RCC 7860 (cell line): Measurements from ENCODE around the gene LTB4R2.
"Not testable (repeated sequence)": the region's sequence is repeated elsewhere in the genome, so short reads cannot be mapped to it uniquely, and the experiment has no call there.

ENCODE experiments used
- DNase-seq: peaks from one replicate; pipeline ENCODE4 v3.0.0-alpha.2; 2015; ENCODE audit warnings: low spot score
- FAIRE-seq: peaks from 2 replicates; lab custom pipeline; 2012; peaks lifted over from hg19 to GRCh38; lab: Jason Lieb, UNC

Gene LTB4R2

GRCh38 chr14:24335461-24336171 is 25.7 kb downstream of the LTB4R2 start:
- no peak for DNase-seq
- no peak for FAIRE-seq

- FAIRE-seq (no peak), DNase-seq (no peak)
Measured at GRCh38 chr14:24337144-24337823, 27.3 kb downstream of the LTB4R2 start.

GRCh38 chr14:24337824-24338175 is 27.9 kb downstream of the LTB4R2 start:
- FAIRE-seq: no peak

GRCh38 chr14:24338843-24339242 is 28.9 kb downstream of the LTB4R2 start:
- no peak for FAIRE-seq
- DNase-seq: no peak

More at GRCh38 chr14:24337824-24338175, 27.9 kb downstream of the LTB4R2 start:
- DNase-seq: no peak

GRCh38 chr14:24339284-24340151 is 29.6 kb downstream of the LTB4R2 start, which contains the start of gene RIPK3:
Gene RIPK3, minus strand, starts transcription at chr14:24339991. Its CDS starts 165 bp downstream, at chr14:24339826.
- FAIRE-seq: no peak
- no peak for DNase-seq

GRCh38 chr14:24340606-24341005 is 30.7 kb downstream of the LTB4R2 start:
- DNase-seq (no peak), FAIRE-seq (no peak)

GRCh38 chr14:24342889-24343288 is 32.9 kb downstream of the LTB4R2 start:
- DNase-seq (no peak), FAIRE-seq (no peak)

- DNase-seq: no peak
- FAIRE-seq: no peak
Measured at GRCh38 chr14:24343795-24344660, 34.1 kb downstream of the LTB4R2 start.

GRCh38 chr14:24347134-24347533 is 37.2 kb downstream of the LTB4R2 start:
- FAIRE-seq: no peak
- DNase-seq: no peak

- FAIRE-seq (no peak), DNase-seq (no peak)
Measured at GRCh38 chr14:24348186-24348585, 38.2 kb downstream of the LTB4R2 start.

- DNase-seq (no peak), FAIRE-seq (no peak)
Measured at GRCh38 chr14:24349742-24350141, 39.8 kb downstream of the LTB4R2 start.

- FAIRE-seq: no peak
- DNase-seq: no peak
Measured at GRCh38 chr14:24351517-24351916, 41.6 kb downstream of the LTB4R2 start.

GRCh38 chr14:24353559-24354481 is 43.9 kb downstream of the LTB4R2 start:
- DNase-seq: no peak
- FAIRE-seq: no peak

GRCh38 chr14:24354482-24354825 is 44.5 kb downstream of the LTB4R2 start:
- DNase-seq, FAIRE-seq: not testable (repeated sequence)

GRCh38 chr14:24355009-24355408 is 45.1 kb downstream of the LTB4R2 start:
- DNase-seq (no peak), FAIRE-seq (no peak)

- no peak for FAIRE-seq
Measured at GRCh38 chr14:24356208-24356607, 46.3 kb downstream of the LTB4R2 start.

GRCh38 chr14:24360281-24360680 is 50.3 kb downstream of the LTB4R2 start:
- DNase-seq: no peak
- no peak for FAIRE-seq

More at GRCh38 chr14:24356208-24356607, 46.3 kb downstream of the LTB4R2 start:
- no peak for DNase-seq

- DNase-seq (no peak), FAIRE-seq (no peak)
Measured at GRCh38 chr14:24361326-24361725, 51.4 kb downstream of the LTB4R2 start.
